GM12875 (cell line): Measurements from ENCODE around the gene ABCB7.
"Not testable (repeated sequence)": the region's sequence is repeated elsewhere in the genome, so short reads cannot be mapped to it uniquely, and the experiment has no call there.

Experiments
- H3K4me3 ChIP-seq: one replicate; pipeline ENCODE4 v1.5.1; 2011; ENCODE audit warnings: low read depth, low read length, control low read depth
- CTCF ChIP-seq: IDR thresholded peaks from 2 replicates; pipeline ENCODE4 v1.5.1; 2011; ENCODE audit warnings: low read depth, mild to moderate bottlenecking, control low read depth, inconsistent platforms, low read length, moderate library complexity, borderline replicate concordance; ENCODE audit not compliant: insufficient read depth

The ABCB7 gene

GRCh38 chrX:75154871-75155270 lies 1.2 kb downstream of the ABCB7 start:
- no peak for TF ChIP-seq CTCF
- H3K4me3 ChIP-seq = no peak overlapping the region

GRCh38 chrX:75151827-75152592 lies 4.1 kb downstream of the ABCB7 start:
- no peak overlapping the region for H3K4me3 ChIP-seq
- no peak for TF ChIP-seq CTCF

- no peak overlapping the region for H3K4me3 ChIP-seq
- TF ChIP-seq CTCF = no peak
These were observed 6.4 kb downstream of the ABCB7 start for GRCh38 chrX:75149654-75150053.

GRCh38 chrX:75132672-75133071 lies 23.4 kb downstream of the ABCB7 start:
- no peak overlapping the region for H3K4me3 ChIP-seq
- no peak for TF ChIP-seq CTCF

GRCh38 chrX:75131973-75132627 lies 24.0 kb downstream of the ABCB7 start:
- no peak for TF ChIP-seq CTCF
- H3K4me3 ChIP-seq = no peak overlapping the region

- not testable (repeated sequence) for H3K4me3 ChIP-seq
These were observed 27.0 kb downstream of the ABCB7 start for GRCh38 chrX:75129069-75129468.

GRCh38 chrX:75118296-75118695 lies 37.8 kb downstream of the ABCB7 start:
- no peak overlapping the region for H3K4me3 ChIP-seq
- TF ChIP-seq CTCF = no peak
